ENCODE measurements around the gene INHBC. TPM values are rescaled to one million over a fixed set of nuclear protein-coding genes. Genes with fewer than 3 reads are reported as not detected.

INHBC gene
- total and polyA plus RNA-seq, 2 donors (not counting 1 experiment from before 2014, with no cell fraction given) = 0.17 to 0.31 TPM

GRCh38 chr12:57455374-57456144 is 21.0 kb downstream of the INHBC start:
- Histone ChIP-seq H3K27ac (ENCODE audit: low read length in 2 of 2) (no peak overlapping the region), H3K4me1 (ENCODE audit: control insufficient read depth in 2 of 2, insufficient read depth in 2 of 2, low read length in 2 of 2) (peaks cover 18 to 23% of the 10 kb centered on the region in 2 donors), H4K20me1 (ENCODE audit: control insufficient read depth, insufficient read depth, low read length, poor library complexity, severe bottlenecking) (no peaks in the 10 kb centered on the region), H3K9ac (ENCODE audit: low read length) (peak overlapping the region; percentile 22), H3K27me3 (replicated peaks in 1 of 4; ENCODE audit: control extremely low read depth in 1 of 4, control insufficient read depth in 3 of 4, insufficient read depth in 4 of 4, low read length in 3 of 4) (no peaks in the 10 kb centered on the region), H3K4me2 (replicated peaks; ENCODE audit: low read depth, low read length, poor library complexity, severe bottlenecking) (peak overlapping the region; percentile 77), H3K9me3 (ENCODE audit: control extremely low read depth in 1 of 3, control insufficient read depth in 2 of 3, insufficient read depth in 1 of 3, low read length in 2 of 3) (no peaks in the 10 kb centered on the region), H3K79me2 (ENCODE audit: control insufficient read depth, insufficient read depth, low read length) (no peaks in the 10 kb centered on the region), H3K36me3 (replicated peaks in 1 of 2; ENCODE audit: control extremely low read depth in 1 of 2, control insufficient read depth in 1 of 2, extremely low read depth in 1 of 2, insufficient read depth in 2 of 2, low read length in 1 of 2) (no peaks in the 10 kb centered on the region), H2AFZ (ENCODE audit: insufficient read depth, low read depth, low read length, poor library complexity, severe bottlenecking) (peak overlapping the region; percentile 83), H3K4me3 (ENCODE audit: control extremely low read depth in 1 of 5, extremely low read depth in 1 of 5, insufficient read depth in 1 of 5, low read depth in 2 of 5, low read length in 4 of 5) (peak overlapping the region in 2 of 5 experiments; percentile 8 to 39)
- POLR2A ChIA-PET = interaction anchor here (0.6 kb wide), 1 partner anchor 369 kb away, joined by 3 read pairs; no protein-coding TSS in a partner anchor
- CTCF ChIA-PET = interaction anchor here (0.6 to 6.9 kb wide), 25 partner anchors 8 to 242 kb away, joined by 3 to 126 read pairs (median 5); partner anchors contain the start of gene INHBC
- intact Hi-C loops (cut with micrococcal nuclease) = loop anchor here (2.0 to 10.0 kb wide), 3 partner anchors 149 to 343 kb away; partner anchors contain the start of genes CDK4, MARCHF9 and STAT6
- 73% methylated on average over 6 of the region's 10 CpGs for WGBS (ENCODE audit: insufficient coverage)
- Mint-ChIP-seq H3K4me3 (peak overlapping the region; percentile 85), H3K27ac (peak overlapping the region; percentile 75), H3K4me1 (peaks cover 35% of the 10 kb centered on the region), H3K9me3 (ENCODE audit: insufficient read depth) (no peaks in the 10 kb centered on the region), H3K27me3 (peaks cover 4% of the 10 kb centered on the region)
- no peak for DNase-seq
- no peak for ATAC-seq (ENCODE audit: low read depth)
- no peak for TF ChIP-seq CTCF (IDR thresholded peaks at IDR 0.05)

- peak overlapping the region in 2 of 5 experiments; percentile 8 to 39 for H3K4me3 ChIP-seq (ENCODE audit: control extremely low read depth in 1 of 5, extremely low read depth in 1 of 5, insufficient read depth in 1 of 5, low read depth in 2 of 5, low read length in 4 of 5)
- peak; percentile 19 for ATAC-seq (ENCODE audit: low read depth)
- Mint-ChIP-seq H3K27me3 (peaks cover 4% of the 10 kb centered on the region), H3K27ac (peak overlapping the region; percentile 75), H3K4me1 (peaks cover 39% of the 10 kb centered on the region), H3K9me3 (ENCODE audit: insufficient read depth) (no peaks in the 10 kb centered on the region), H3K4me3 (peak overlapping the region; percentile 85)
- no peak overlapping the region for H3K27ac ChIP-seq (ENCODE audit: low read length in 2 of 2)
- peak; percentile 80 for DNase-seq
- WGBS (ENCODE audit: insufficient coverage) = 47% methylated on average over 13 of the region's 15 CpGs
- peak overlapping the region; percentile 22 for H3K9ac ChIP-seq (ENCODE audit: low read length)
- peak overlapping the region; percentile 77 for H3K4me2 ChIP-seq (replicated peaks; ENCODE audit: low read depth, low read length, poor library complexity, severe bottlenecking)
- no peaks in the 10 kb centered on the region for H3K27me3 ChIP-seq (replicated peaks in 1 of 4; ENCODE audit: control extremely low read depth in 1 of 4, control insufficient read depth in 3 of 4, insufficient read depth in 4 of 4, low read length in 3 of 4)
- intact Hi-C loops (cut with micrococcal nuclease) = loop anchor here (2.0 to 10.0 kb wide), 3 partner anchors 149 to 344 kb away; partner anchors contain the start of genes CDK4, MARCHF9 and STAT6
- H3K36me3 ChIP-seq (replicated peaks in 1 of 2; ENCODE audit: control extremely low read depth in 1 of 2, control insufficient read depth in 1 of 2, extremely low read depth in 1 of 2, insufficient read depth in 2 of 2, low read length in 1 of 2) = no peaks in the 10 kb centered on the region
- H3K4me1 ChIP-seq (ENCODE audit: control insufficient read depth in 2 of 2, insufficient read depth in 2 of 2, low read length in 2 of 2) = peaks cover 25 to 30% of the 10 kb centered on the region in 2 donors
- TF ChIP-seq CTCF (IDR thresholded peaks at IDR 0.05) (peak; percentile 72), EZH2 (IDR thresholded peaks at IDR 0.05; ENCODE audit: borderline replicate concordance, insufficient read depth, low read depth, low read length, poor library complexity, severe bottlenecking) (no peak)
- H4K20me1 ChIP-seq (ENCODE audit: control insufficient read depth, insufficient read depth, low read length, poor library complexity, severe bottlenecking) = no peaks in the 10 kb centered on the region
- H3K9me3 ChIP-seq (ENCODE audit: control extremely low read depth in 1 of 3, control insufficient read depth in 2 of 3, insufficient read depth in 1 of 3, low read length in 2 of 3) = no peaks in the 10 kb centered on the region
- H3K79me2 ChIP-seq (ENCODE audit: control insufficient read depth, insufficient read depth, low read length) = no peaks in the 10 kb centered on the region
- POLR2A ChIA-PET = interaction anchor here (0.6 kb wide), 1 partner anchor 369 kb away, joined by 3 read pairs; no protein-coding TSS in a partner anchor
- H2AFZ ChIP-seq (ENCODE audit: insufficient read depth, low read depth, low read length, poor library complexity, severe bottlenecking) = peak overlapping the region; percentile 83
- CTCF ChIA-PET = interaction anchor here (0.6 to 6.9 kb wide), 23 partner anchors 8 to 242 kb away, joined by 3 to 126 read pairs (median 6); partner anchors contain the start of gene INHBC
Measured at GRCh38 chr12:57456145-57456700, 21.6 kb downstream of the INHBC start.

Measured in B cell (primary cell).